ENCODE data around the gene SP4.
"Not testable (repeated sequence)": the region's sequence is repeated elsewhere in the genome, so short reads cannot be mapped to it uniquely, and the experiment has no call there.

- TF ChIP-seq CTCF, POLR2AphosphoS5, EP300 (IDR thresholded peaks at IDR 0.05): not testable (repeated sequence)
Observed at GRCh38 chr7:21532485-21532884, 104.6 kb downstream of the SP4 start.

Measured in esophagus muscularis mucosa (tissue), 4 donors.